GM13976 (cell line): ENCODE results near the gene CCDC190.

Experiments used
- DNase-seq: peaks from one replicate; pipeline ENCODE4 v3.0.0; 2012; ENCODE audit warnings: low spot score
- CTCF ChIP-seq: IDR thresholded peaks from 2 replicates; pipeline ENCODE4 v1.5.1; 2012; ENCODE audit warnings: borderline replicate concordance, mild to moderate bottlenecking; ENCODE audit not compliant: insufficient read depth; ENCODE audit errors: extremely low read depth, missing control alignments, control extremely low read depth
- in situ Hi-C: fragments of 300-500 bp; cut with MboI; formaldehyde crosslinking; loops from one replicate; pipeline ENCODE4 v1.12.0; 2022; ENCODE audit warnings: low sequenced_read_pairs, mixed read lengths, inconsistent platforms; ENCODE audit not compliant: unreplicated experiment

Gene CCDC190, protein sequence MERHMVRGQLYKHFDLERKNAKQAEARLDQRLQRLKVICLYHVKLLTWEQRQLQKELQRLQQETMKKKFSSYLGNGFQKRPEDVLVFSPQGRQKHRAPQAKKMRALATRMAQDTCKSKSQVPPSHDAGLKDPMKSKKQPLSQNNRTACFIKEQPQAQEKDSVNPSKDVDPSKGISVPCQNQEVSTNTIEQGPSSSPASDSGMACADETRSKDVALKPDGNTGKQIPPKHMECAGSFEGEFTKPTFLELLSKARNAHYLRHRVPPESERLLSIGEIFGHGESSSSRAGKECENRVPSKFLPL

GRCh38 chr1:162861101-162861500 lies at the start of gene CCDC190:
Gene CCDC190, minus strand, starts transcription at chr1:162861175. Its CDS starts 1,529 bp downstream, at chr1:162859646.
- DNase-seq = no peak
- no peak for TF ChIP-seq CTCF
- in situ Hi-C loops = no loop called here

DNA sequence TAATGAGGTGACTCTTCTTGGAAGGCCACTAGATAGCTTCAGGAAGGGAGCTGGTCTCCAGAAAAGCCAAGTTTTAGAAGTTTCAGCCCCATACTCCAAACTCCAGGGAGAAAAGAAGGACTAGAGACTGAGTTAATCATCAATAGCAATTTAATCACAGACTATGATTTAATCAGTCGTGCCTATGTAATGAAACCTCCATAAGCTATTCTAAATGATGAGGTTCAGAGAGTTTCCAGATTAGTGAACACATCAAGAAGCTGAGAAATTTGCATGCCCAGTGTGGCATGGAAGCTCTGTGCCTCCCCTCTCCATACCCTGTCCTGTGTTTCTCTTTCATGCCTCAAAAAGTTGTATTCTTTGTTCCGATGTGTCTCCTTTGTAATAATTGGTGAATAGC lies 49.2 kb upstream of the CCDC190 start:
- in situ Hi-C loops = no loop called here
- TF ChIP-seq CTCF = no peak
- DNase-seq = no peak

DNA sequence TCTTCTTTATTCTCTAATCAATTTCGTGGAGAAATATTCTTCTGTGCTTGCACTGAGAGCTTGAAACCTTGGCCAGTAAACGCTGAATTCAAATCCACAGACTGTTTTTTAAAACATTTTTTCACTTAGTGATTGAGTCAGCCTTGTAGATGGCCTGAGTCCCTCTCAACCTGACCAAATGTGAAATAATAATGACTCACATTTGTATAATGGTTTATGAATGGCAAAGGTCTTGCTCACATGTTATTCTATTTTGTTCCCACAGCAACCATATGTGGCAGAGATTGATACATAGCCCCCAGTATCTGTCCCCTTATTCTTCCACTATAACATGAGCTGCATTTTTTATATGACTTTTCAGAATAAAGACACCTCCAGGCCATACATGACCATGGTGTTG lies 47.8 kb upstream of the CCDC190 start:
- no peak for TF ChIP-seq CTCF
- no peak for DNase-seq
- in situ Hi-C loops = no loop called here

DNA sequence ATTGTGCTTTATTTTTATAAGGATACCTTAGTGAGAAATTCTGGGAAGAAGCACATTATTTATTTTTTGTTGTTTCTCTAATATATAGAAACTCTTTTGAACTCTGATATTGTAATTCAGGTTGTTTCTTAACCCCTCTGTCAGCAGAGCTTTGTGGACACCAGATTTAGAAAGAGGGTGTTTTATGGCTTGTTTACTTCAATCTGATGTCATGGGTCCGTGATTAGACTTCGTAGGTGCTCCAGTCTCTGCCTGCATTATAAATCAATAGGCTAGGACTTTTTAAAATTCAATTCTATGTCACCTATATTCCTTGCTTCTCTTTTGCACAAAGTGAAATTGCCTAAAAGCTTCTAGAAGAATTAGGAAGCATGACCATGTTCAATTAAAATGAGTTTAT lies 47.3 kb upstream of the CCDC190 start:
- no peak for DNase-seq

DNA sequence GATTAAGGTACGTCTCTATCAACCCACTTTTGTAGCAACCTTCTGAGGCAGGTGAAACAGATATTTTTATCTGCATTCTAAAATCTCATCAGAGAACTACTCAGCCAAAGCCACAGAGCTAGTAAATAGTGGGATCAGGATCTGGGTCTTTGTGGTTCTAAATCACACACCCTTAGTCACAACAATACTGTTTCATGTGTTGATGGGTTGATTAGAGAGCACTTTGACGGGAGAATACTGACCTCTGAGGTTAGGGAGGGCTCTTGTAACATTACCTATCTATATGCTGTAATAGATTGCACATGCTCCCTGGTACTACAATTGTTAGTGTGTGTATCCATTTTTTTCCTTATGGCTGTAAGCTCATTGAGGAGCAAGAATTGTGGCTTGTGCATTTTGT lies 45.5 kb upstream of the CCDC190 start:
- TF ChIP-seq CTCF = no peak
- in situ Hi-C loops = no loop called here

More for the DNA sequence above, 47.3 kb upstream of the CCDC190 start:
- TF ChIP-seq CTCF = no peak
- in situ Hi-C loops = no loop called here

GRCh38 chr1:162905174-162906158 lies 44.5 kb upstream of the CCDC190 start:
- in situ Hi-C loops = no loop called here
- TF ChIP-seq CTCF = no peak
- DNase-seq = no peak

More for the DNA sequence above, 45.5 kb upstream of the CCDC190 start:
- DNase-seq = no peak
